Measurements from ENCODE around the gene AFG3L2.
A peak's percentile ranks its signal among the peaks of the same experiment; 100 is the strongest.
"Not testable (repeated sequence)": the region's sequence is repeated elsewhere in the genome, so short reads cannot be mapped to it uniquely, and the experiment has no call there.

Gene AFG3L2

GRCh38 chr18:12376754-12377555, at the start of gene AFG3L2:
AFG3L2 (minus strand) TSS chr18:12377227; CDS start chr18:12377082, 145 bp downstream.
- DNase-seq (ENCODE audit: low spot score), result peak; percentile 95

GRCh38 chr18:12424252-12424651, 47.2 kb upstream of the AFG3L2 start:
- DNase-seq (ENCODE audit: low spot score), result no peak

GRCh38 chr18:12423820-12424219, 46.8 kb upstream of the AFG3L2 start:
- DNase-seq (ENCODE audit: low spot score), result no peak

- DNase-seq (ENCODE audit: low spot score), result no peak
Measured at GRCh38 chr18:12423393-12423792, 46.4 kb upstream of the AFG3L2 start.

- DNase-seq (ENCODE audit: low spot score), result no peak
Measured at GRCh38 chr18:12422936-12423335, 45.9 kb upstream of the AFG3L2 start.

GRCh38 chr18:12421732-12422131, 44.7 kb upstream of the AFG3L2 start:
- DNase-seq (ENCODE audit: low spot score), result no peak

- peak; percentile 59 for DNase-seq (ENCODE audit: low spot score)
Measured at GRCh38 chr18:12420821-12421421, 43.9 kb upstream of the AFG3L2 start.

- no peak for DNase-seq (ENCODE audit: low spot score)
Measured at GRCh38 chr18:12417687-12418086, 40.7 kb upstream of the AFG3L2 start.

GRCh38 chr18:12416098-12416729, 39.2 kb upstream of the AFG3L2 start:
- no peak for DNase-seq (ENCODE audit: low spot score)

GRCh38 chr18:12411456-12411855, 34.4 kb upstream of the AFG3L2 start:
- no peak for DNase-seq (ENCODE audit: low spot score)

- not testable (repeated sequence) for DNase-seq (ENCODE audit: low spot score)
Measured at GRCh38 chr18:12410747-12411146, 33.7 kb upstream of the AFG3L2 start.

GRCh38 chr18:12410081-12410481, 33.1 kb upstream of the AFG3L2 start:
- DNase-seq (ENCODE audit: low spot score), result no peak

GRCh38 chr18:12409469-12409868, 32.4 kb upstream of the AFG3L2 start:
- no peak for DNase-seq (ENCODE audit: low spot score)

GRCh38 chr18:12408247-12408869, 31.3 kb upstream of the AFG3L2 start:
- DNase-seq (ENCODE audit: low spot score), result no peak

- DNase-seq (ENCODE audit: low spot score), result no peak
Measured at GRCh38 chr18:12406371-12407111, 29.5 kb upstream of the AFG3L2 start.

GRCh38 chr18:12405066-12405465, 28.0 kb upstream of the AFG3L2 start:
- no peak for DNase-seq (ENCODE audit: low spot score)

- DNase-seq (ENCODE audit: low spot score), result no peak
Measured at GRCh38 chr18:12403601-12404506, 26.8 kb upstream of the AFG3L2 start.

GRCh38 chr18:12401881-12402280, 24.9 kb upstream of the AFG3L2 start:
- DNase-seq (ENCODE audit: low spot score), result no peak

- DNase-seq (ENCODE audit: low spot score), result no peak
Measured at GRCh38 chr18:12399231-12399630, 22.2 kb upstream of the AFG3L2 start.

GRCh38 chr18:12398625-12399024, 21.6 kb upstream of the AFG3L2 start:
- DNase-seq (ENCODE audit: low spot score), result no peak

GRCh38 chr18:12397793-12398192, 20.8 kb upstream of the AFG3L2 start:
- DNase-seq (ENCODE audit: low spot score), result no peak
